OCI-LY3 (cell line): Measurements from ENCODE around the gene REEP2.

Experiments
- CTCF ChIP-seq: fragments of 200-600, 300-600 bp; sonication (generic); IDR thresholded peaks from 2 replicates; pipeline ENCODE4 v1.5.1; 2014; ENCODE audit warnings: antibody characterized with exemption, low read length, low read depth
- EZH2phosphoT487 ChIP-seq: fragments of 200-600 bp; shearing (Covaris generic); IDR thresholded peaks from 2 replicates; pipeline ENCODE4 v1.6.1; 2018; ENCODE audit warnings: antibody characterized with exemption, mixed run types, low read depth

- no peak for TF ChIP-seq CTCF
- TF ChIP-seq EZH2phosphoT487: no peak
Observed at GRCh38 chr5:138389332-138389731, 49.5 kb upstream of the REEP2 start.
